Measurements from ENCODE around the gene BEST1.

BEST1 gene

GRCh38 chr11:61919705-61920631, 30.2 kb upstream of the BEST1 start:
- TF ChIP-seq GATA3 (IDR thresholded peaks at IDR 0.05; ENCODE audit: low read depth, low read length) (no peak), GATA2 (IDR thresholded peaks at IDR 0.05; ENCODE audit: low read depth, low read length) (no peak)

- TF ChIP-seq GATA3 (IDR thresholded peaks at IDR 0.05; ENCODE audit: low read depth, low read length) (no peak), GATA2 (IDR thresholded peaks at IDR 0.05; ENCODE audit: low read depth, low read length) (no peak)
Observed at GRCh38 chr11:61921446-61921845, 28.7 kb upstream of the BEST1 start.

GRCh38 chr11:61922539-61922938, 27.6 kb upstream of the BEST1 start:
- TF ChIP-seq GATA3 (IDR thresholded peaks at IDR 0.05; ENCODE audit: low read depth, low read length) = no peak
- TF ChIP-seq GATA2 (IDR thresholded peaks at IDR 0.05; ENCODE audit: low read depth, low read length) = no peak

- TF ChIP-seq GATA3 (IDR thresholded peaks at IDR 0.05; ENCODE audit: low read depth, low read length) (no peak), GATA2 (IDR thresholded peaks at IDR 0.05; ENCODE audit: low read depth, low read length) (no peak)
Observed at GRCh38 chr11:61923166-61924063, 26.7 kb upstream of the BEST1 start.

DNA sequence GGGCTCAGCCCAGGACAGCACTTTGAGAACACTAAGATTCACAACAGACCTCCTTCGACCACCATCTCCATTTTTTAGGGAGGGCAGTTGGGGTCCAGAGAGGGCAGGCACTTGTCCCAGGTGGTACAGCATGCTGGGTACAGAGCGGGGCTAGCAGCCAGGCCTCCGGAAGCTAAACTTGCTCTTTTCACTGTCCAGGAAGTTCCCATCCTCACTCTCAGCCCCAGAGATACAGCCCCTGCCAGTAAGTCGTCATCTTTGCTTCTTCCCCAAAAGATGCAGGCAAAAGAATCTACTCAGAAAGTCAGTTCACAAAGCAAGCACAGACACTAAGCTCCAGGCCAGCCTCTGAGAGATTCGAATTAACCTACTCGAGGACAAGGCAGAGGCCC, 26.1 kb upstream of the BEST1 start:
- no peak for TF ChIP-seq GATA2 (IDR thresholded peaks at IDR 0.05; ENCODE audit: low read depth, low read length)

- TF ChIP-seq GATA2 (IDR thresholded peaks at IDR 0.05; ENCODE audit: low read depth, low read length) (no peak), GATA3 (IDR thresholded peaks at IDR 0.05; ENCODE audit: low read depth, low read length) (no peak)
Observed at GRCh38 chr11:61925736-61926135, 24.4 kb upstream of the BEST1 start.

GRCh38 chr11:61926235-61926634, 23.9 kb upstream of the BEST1 start:
- no peak for TF ChIP-seq GATA3 (IDR thresholded peaks at IDR 0.05; ENCODE audit: low read depth, low read length)
- TF ChIP-seq GATA2 (IDR thresholded peaks at IDR 0.05; ENCODE audit: low read depth, low read length) = no peak

DNA sequence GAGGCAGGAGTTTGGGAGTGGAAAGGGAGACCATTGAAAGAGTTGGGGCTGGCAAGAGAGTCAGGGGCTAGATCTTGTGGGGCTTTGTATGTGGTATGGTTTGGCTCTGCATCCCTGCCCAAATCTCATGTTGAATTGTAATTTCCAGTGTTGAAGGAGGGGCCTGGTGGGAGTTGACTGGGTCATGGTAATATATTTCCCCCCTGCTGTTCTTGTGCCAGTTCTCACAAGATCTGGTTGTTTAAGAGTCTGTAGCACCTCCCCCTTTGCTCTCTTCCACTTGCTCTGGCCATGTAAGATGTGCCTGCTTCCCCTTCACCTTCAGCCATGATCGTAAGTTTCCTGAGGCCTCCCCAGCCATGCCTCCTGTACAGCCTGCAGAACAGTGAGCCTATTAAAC, 22.6 kb upstream of the BEST1 start:
- TF ChIP-seq GATA2 (IDR thresholded peaks at IDR 0.05; ENCODE audit: low read depth, low read length) = no peak
- TF ChIP-seq GATA3 (IDR thresholded peaks at IDR 0.05; ENCODE audit: low read depth, low read length) = no peak

DNA sequence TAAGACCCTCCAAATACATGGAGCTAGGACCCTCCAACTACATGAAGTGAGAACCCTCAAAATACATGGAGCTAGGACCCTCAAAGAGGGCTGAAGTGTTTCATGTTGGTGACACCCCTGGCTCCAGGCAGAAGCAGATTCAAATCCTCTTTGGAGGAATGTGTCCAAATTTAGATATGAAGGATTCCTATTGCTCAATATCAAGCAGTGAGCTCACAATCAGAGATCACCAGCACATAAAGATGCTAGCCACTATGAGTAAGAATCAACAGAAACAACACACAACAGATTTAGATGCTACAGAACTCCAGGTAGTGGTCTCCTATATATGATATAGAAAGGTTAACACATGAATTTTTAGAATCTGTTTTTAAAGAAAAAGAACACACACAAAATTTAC, 21.5 kb upstream of the BEST1 start:
- TF ChIP-seq GATA3 (IDR thresholded peaks at IDR 0.05; ENCODE audit: low read depth, low read length) = no peak
- no peak for TF ChIP-seq GATA2 (IDR thresholded peaks at IDR 0.05; ENCODE audit: low read depth, low read length)

DNA sequence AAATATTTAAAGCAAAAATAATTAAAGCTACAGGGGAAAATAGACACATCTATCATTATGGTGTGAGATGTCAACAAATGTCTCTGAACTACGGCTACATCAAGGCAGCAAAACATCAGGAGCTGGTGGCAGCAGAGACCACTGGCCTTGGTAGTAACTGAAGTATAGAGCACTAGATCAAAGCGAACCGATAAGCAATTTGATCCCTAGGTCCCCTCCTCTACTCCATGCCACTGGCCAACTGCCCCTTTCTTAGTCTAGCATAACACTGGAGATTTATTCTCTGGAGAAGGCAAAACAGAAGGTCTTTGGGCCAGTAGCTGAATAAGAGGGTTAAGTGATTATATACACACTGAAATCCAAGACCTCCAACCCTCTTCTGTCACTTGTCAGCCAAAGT, 19.2 kb upstream of the BEST1 start:
- TF ChIP-seq GATA2 (IDR thresholded peaks at IDR 0.05; ENCODE audit: low read depth, low read length) (no peak), GATA3 (IDR thresholded peaks at IDR 0.05; ENCODE audit: low read depth, low read length) (no peak)

GRCh38 chr11:61935861-61936260, 14.3 kb upstream of the BEST1 start:
- no peak for TF ChIP-seq GATA2 (IDR thresholded peaks at IDR 0.05; ENCODE audit: low read depth, low read length)

- TF ChIP-seq GATA3 (IDR thresholded peaks at IDR 0.05; ENCODE audit: low read depth, low read length) (no peak), GATA2 (IDR thresholded peaks at IDR 0.05; ENCODE audit: low read depth, low read length) (no peak)
Observed at GRCh38 chr11:61940466-61940865, 9.7 kb upstream of the BEST1 start.

GRCh38 chr11:61945191-61945590, 5.0 kb upstream of the BEST1 start:
- TF ChIP-seq GATA2 (IDR thresholded peaks at IDR 0.05; ENCODE audit: low read depth, low read length) (no peak), GATA3 (IDR thresholded peaks at IDR 0.05; ENCODE audit: low read depth, low read length) (no peak)

GRCh38 chr11:61946894-61947293, 3.3 kb upstream of the BEST1 start:
- TF ChIP-seq GATA3 (IDR thresholded peaks at IDR 0.05; ENCODE audit: low read depth, low read length) (no peak), GATA2 (IDR thresholded peaks at IDR 0.05; ENCODE audit: low read depth, low read length) (no peak)

All from SH-SY5Y (cell line).